NCI-H1436 (cell line): Measurements from ENCODE around the gene RAP1A.
"Not testable (repeated sequence)": the region's sequence is repeated elsewhere in the genome, so short reads cannot be mapped to it uniquely, and the experiment has no call there.

ENCODE experiments used
- DNase-seq: peaks from one replicate; lab custom pipeline; 2025; lab: John Stamatoyannopoulos, UW

Gene RAP1A

GRCh38 chr1:111737216-111738132 lies 117.9 kb downstream of the RAP1A start:
- no peak for DNase-seq

- DNase-seq, result no peak
Measured at GRCh38 chr1:111738133-111738435, 118.5 kb downstream of the RAP1A start.

GRCh38 chr1:111738436-111739193 lies 119.0 kb downstream of the RAP1A start:
- peak; percentile 70 for DNase-seq

GRCh38 chr1:111739194-111739924 lies 119.8 kb downstream of the RAP1A start, which contains the start of gene INKA2:
TSS of gene INKA2 (minus strand) at chr1:111739395. CDS start at chr1:111739242, 153 bp downstream.
- peak; percentile 83 for DNase-seq

GRCh38 chr1:111739925-111740765 lies 120.6 kb downstream of the RAP1A start:
- DNase-seq, result peak; percentile 49

- DNase-seq, result not testable (repeated sequence)
Measured at GRCh38 chr1:111742292-111742691, 122.7 kb downstream of the RAP1A start.

GRCh38 chr1:111742938-111743549 lies 123.5 kb downstream of the RAP1A start:
- DNase-seq, result no peak

GRCh38 chr1:111743679-111744101 lies 124.1 kb downstream of the RAP1A start:
- no peak for DNase-seq

GRCh38 chr1:111745675-111746613 lies 126.4 kb downstream of the RAP1A start:
- DNase-seq, result no peak

- no peak for DNase-seq
Measured at GRCh38 chr1:111746614-111746999, 127.0 kb downstream of the RAP1A start.

GRCh38 chr1:111747282-111747734 lies 127.7 kb downstream of the RAP1A start:
- peak; percentile 52 for DNase-seq

- no peak for DNase-seq
Measured at GRCh38 chr1:111747947-111748346, 128.4 kb downstream of the RAP1A start.

- DNase-seq, result no peak
Measured at GRCh38 chr1:111749628-111750027, 130.0 kb downstream of the RAP1A start.

GRCh38 chr1:111750856-111751255 lies 131.3 kb downstream of the RAP1A start:
- DNase-seq, result no peak

- DNase-seq, result no peak
Measured at GRCh38 chr1:111751906-111752575, 132.5 kb downstream of the RAP1A start.

GRCh38 chr1:111754984-111755330 lies 135.4 kb downstream of the RAP1A start:
- peak; percentile 85 for DNase-seq

- peak; percentile 96 for DNase-seq
Measured at GRCh38 chr1:111755331-111756123, 135.9 kb downstream of the RAP1A start, which contains the start of gene DDX20. TSS of gene DDX20 (plus strand) at chr1:111755901. CDS start at chr1:111755925, 24 bp downstream.

GRCh38 chr1:111756124-111756513 lies 136.5 kb downstream of the RAP1A start:
- no peak for DNase-seq
